Measurements from ENCODE around the gene GIMAP5. TPM values are rescaled to one million over a fixed set of nuclear protein-coding genes. Genes with fewer than 3 reads are reported as not detected.

GIMAP5 gene
- total and polyA plus RNA-seq, 8 donors, result 0.83 to 17.3 (median 3.1) TPM

- DNase-seq (no peak), ATAC-seq (no peak), FAIRE-seq (no peak)
- Histone ChIP-seq H3K27me3 (no peaks in the 10 kb centered on the region), H3K27ac (peak overlapping the region in 1 of 4 donors; percentile 12), H3K36me3 (no peaks in the 10 kb centered on the region), H3K9me3 (no peaks in the 10 kb centered on the region), H3K4me3 (no peak overlapping the region), H3K4me1 (no peaks in the 10 kb centered on the region)
- TF ChIP-seq CTCF (IDR thresholded peaks at IDR 0.05), result no peak
- 40 to 49% methylated on average over 4 of the region's 4 CpGs for WGBS, 2 donors
- intact Hi-C loops (cut with DNase I), result no loop called here
These were observed 21.5 kb upstream of the GIMAP5 start for GRCh38 chr7:150715738-150716137.

GRCh38 chr7:150716368-150716767 lies 20.9 kb upstream of the GIMAP5 start, which contains the start of gene GIMAP1:
Gene GIMAP1 (plus strand): TSS chr7:150716613. CDS start chr7:150719048, 2,435 bp downstream.
- Histone ChIP-seq H3K4me1 (no peaks in the 10 kb centered on the region), H3K4me3 (peak within 1 kb of the TSS in 1 of 4 donors; percentile 33), H3K9me3 (no peaks in the 10 kb centered on the region), H3K27me3 (no peaks in the 10 kb centered on the region), H3K27ac (peak within 1 kb of the TSS in 1 of 4 donors; percentile 12), H3K36me3 (no peaks in the 10 kb centered on the region)
- WGBS, 2 donors, result 49 to 55% methylated on average over 5 of the region's 5 CpGs
- peak in 2 of 4 donors; percentile 62 to 69 for ATAC-seq
- no peak for DNase-seq
- no peak for FAIRE-seq
- TF ChIP-seq CTCF (IDR thresholded peaks at IDR 0.05), result no peak
- intact Hi-C loops (cut with DNase I), result no loop called here

- Histone ChIP-seq H3K4me3 (peak overlapping the region in 1 of 4 donors; percentile 33), H3K9me3 (no peaks in the 10 kb centered on the region), H3K27me3 (no peaks in the 10 kb centered on the region), H3K27ac (peak overlapping the region in 1 of 4 donors; percentile 12), H3K4me1 (no peaks in the 10 kb centered on the region), H3K36me3 (no peaks in the 10 kb centered on the region)
- DNase-seq (no peak), ATAC-seq (no peak), FAIRE-seq (no peak)
- 62 to 68% methylated on average over 4 of the region's 4 CpGs for WGBS, 2 donors
- intact Hi-C loops (cut with DNase I), result no loop called here
- no peak for TF ChIP-seq CTCF (IDR thresholded peaks at IDR 0.05)
These were observed 20.3 kb upstream of the GIMAP5 start for GRCh38 chr7:150716939-150717338.

- 57 to 67% methylated on average over 4 of the region's 4 CpGs for WGBS, 2 donors
- H3K4me1 ChIP-seq, result no peaks in the 10 kb centered on the region
- H3K27me3 ChIP-seq, result no peaks in the 10 kb centered on the region
- intact Hi-C loops (cut with DNase I), result no loop called here
- H3K4me3 ChIP-seq, result peak overlapping the region in 1 of 4 donors; percentile 33
- DNase-seq (no peak), FAIRE-seq (no peak), ATAC-seq (peak in 1 of 4 donors; percentile 24)
- no peak for TF ChIP-seq CTCF (IDR thresholded peaks at IDR 0.05)
- no peak overlapping the region for H3K27ac ChIP-seq
- no peaks in the 10 kb centered on the region for H3K9me3 ChIP-seq
- H3K36me3 ChIP-seq, result no peaks in the 10 kb centered on the region
These were observed 19.3 kb upstream of the GIMAP5 start for GRCh38 chr7:150717814-150718420.

GRCh38 chr7:150719436-150719835 lies 17.8 kb upstream of the GIMAP5 start:
- Histone ChIP-seq H3K4me3 (no peak overlapping the region), H3K27ac (no peak overlapping the region), H3K27me3 (no peaks in the 10 kb centered on the region), H3K36me3 (no peaks in the 10 kb centered on the region), H3K4me1 (no peaks in the 10 kb centered on the region), H3K9me3 (no peaks in the 10 kb centered on the region)
- no peak for ATAC-seq
- TF ChIP-seq CTCF (IDR thresholded peaks at IDR 0.05), result no peak
- intact Hi-C loops (cut with DNase I), result no loop called here
- DNase-seq, result no peak
- 57 to 69% methylated on average over 4 of the region's 4 CpGs for WGBS, 2 donors
- no peak for FAIRE-seq

Measured in pancreas (tissue), 10 donors.